Right renal cortex interstitium (tissue), 3 donors: ENCODE data around the gene RALGDS. TPM values are rescaled to one million over a fixed set of nuclear protein-coding genes. Genes with fewer than 3 reads are reported as not detected.
A peak's percentile ranks its signal among the peaks of the same experiment; 100 is the strongest.

ENCODE experiments used
- DNase-seq, 3 donors: peaks; one replicate each; pipeline ENCODE4 v3.0.0-alpha.2; 2013; ENCODE audit warnings: low read depth in 3 of 3, low spot score in 2 of 3
- polyA plus RNA-seq, 3 donors: library from polyadenylated mRNA; unstranded; fragments of 120-200 nt; gene quantifications; one replicate each; pipeline ENCODE4 v1.2.1, GENCODE V29; 2013; ENCODE audit not compliant: insufficient read length in 3 of 3

RALGDS gene
- polyA plus RNA-seq, 3 donors = 32.3 to 32.7 (median 32.5) TPM

GRCh38 chr9:133151601-133152525, 30.8 kb upstream of the RALGDS start:
- no peak for DNase-seq

GRCh38 chr9:133151041-133151440, 30.0 kb upstream of the RALGDS start:
- DNase-seq = no peak

GRCh38 chr9:133149130-133150015, 28.3 kb upstream of the RALGDS start:
- DNase-seq = no peak

- DNase-seq = no peak
Measured at GRCh38 chr9:133148199-133149129, 27.4 kb upstream of the RALGDS start.

- DNase-seq = peak in 1 of 3 donors; percentile 65
Measured at GRCh38 chr9:133147412-133148198, 26.6 kb upstream of the RALGDS start.

- no peak for DNase-seq
Measured at GRCh38 chr9:133146746-133147411, 25.8 kb upstream of the RALGDS start.

GRCh38 chr9:133144904-133145851, 24.1 kb upstream of the RALGDS start:
- no peak for DNase-seq

GRCh38 chr9:133144142-133144903, 23.3 kb upstream of the RALGDS start:
- DNase-seq = no peak

GRCh38 chr9:133143639-133144141, 22.6 kb upstream of the RALGDS start:
- DNase-seq = no peak

GRCh38 chr9:133142684-133143622, 21.9 kb upstream of the RALGDS start:
- DNase-seq = no peak

- no peak for DNase-seq
Measured at GRCh38 chr9:133141833-133142595, 21.0 kb upstream of the RALGDS start.

- no peak for DNase-seq
Measured at GRCh38 chr9:133140606-133141005, 19.6 kb upstream of the RALGDS start.

- no peak for DNase-seq
Measured at GRCh38 chr9:133140174-133140505, 19.1 kb upstream of the RALGDS start.

GRCh38 chr9:133139246-133140173, 18.5 kb upstream of the RALGDS start:
- no peak for DNase-seq
